PC-3 (cell line): ENCODE measurements around the gene ASPA. TPM values are rescaled to one million over a fixed set of nuclear protein-coding genes. Genes with fewer than 3 reads are reported as not detected.

ENCODE experiments used
- ATAC-seq: fragments of 200-7000 bp; cut with Tn5 transposase; 2 replicates; pipeline ENCODE4 v1.9.1; 2020; ENCODE audit warnings: mild to moderate bottlenecking, moderate library complexity
- BruUV-seq: library from RNA; stranded (reverse); fragments of 400-500 nt; replicated peaks from 2 replicates; lab custom pipeline; 2021; lab: Mats Ljungman, UMichigan
- CTCF ChIA-PET: fragments of 300-600 bp; sonication (Branson Sonifier 250); formaldehyde crosslinking; loops from one replicate; lab custom pipeline; 2022; ENCODE audit warnings: antibody characterized with exemption; lab: Charles Lee
- POLR2A ChIA-PET: fragments of 300-600 bp; sonication (Branson Sonifier 250); formaldehyde crosslinking; loops from one replicate; lab custom pipeline; 2022; ENCODE audit warnings: antibody characterized with exemption; ENCODE audit not compliant: unreplicated experiment; lab: Charles Lee
- DNase-seq: peaks from one replicate; pipeline ENCODE4 v3.0.0-alpha.2; 2015
- H2AFZ ChIP-seq: fragments of 300-600 bp; sonication (generic); 2 replicates; pipeline ENCODE4 v1.6.0; 2016; ENCODE audit warnings: antibody characterized with exemption, low read length
- H3F3A ChIP-seq: fragments of 300-600 bp; sonication (generic); one replicate; pipeline ENCODE4 v1.6.0; 2017; ENCODE audit warnings: antibody characterized with exemption, low read length, control low read depth, mild to moderate bottlenecking; ENCODE audit not compliant: unreplicated experiment
- H3K27ac ChIP-seq: fragments of 300-600 bp; sonication (generic); 2 replicates; pipeline ENCODE4 v1.5.1; 2016; ENCODE audit warnings: mild to moderate bottlenecking, low read length
- H3K27me3 ChIP-seq: fragments of 300-600 bp; sonication (generic); 2 replicates; pipeline ENCODE4 v1.6.1; 2016; ENCODE audit warnings: low read length, mixed read lengths
- H3K36me3 ChIP-seq: fragments of 300-600 bp; sonication (generic); 2 replicates; pipeline ENCODE4 v1.6.1; 2016; ENCODE audit warnings: low read depth, mixed run types, low read length, mixed read lengths
- H3K4me1 ChIP-seq: fragments of 300-600 bp; sonication (generic); 2 replicates; pipeline ENCODE4 v1.5.1; 2016; ENCODE audit warnings: low read length; ENCODE audit not compliant: insufficient read depth
- H3K4me2 ChIP-seq: fragments of 300-600 bp; sonication (generic); 2 replicates; pipeline ENCODE4 v1.6.0; 2016; ENCODE audit warnings: low read length
- H3K4me3 ChIP-seq: fragments of 300-600 bp; sonication (generic); 2 replicates; pipeline ENCODE4 v1.5.1; 2016; ENCODE audit warnings: mild to moderate bottlenecking, low read length, mixed read lengths
- H3K79me2 ChIP-seq: fragments of 300-600 bp; sonication (generic); 2 replicates; pipeline ENCODE4 v1.6.1; 2017; ENCODE audit warnings: low read length, mixed read lengths
- H3K9ac ChIP-seq: fragments of 300-600 bp; sonication (generic); 2 replicates; pipeline ENCODE4 v1.6.0; 2016; ENCODE audit warnings: mild to moderate bottlenecking, low read length
- H3K9me2 ChIP-seq: fragments of 300-600 bp; sonication (generic); replicated peaks from 2 replicates; pipeline ENCODE4 v1.6.1; 2016; ENCODE audit warnings: mixed run types, low read length, mixed read lengths
- H3K9me3 ChIP-seq: fragments of 300-600 bp; sonication (generic); 2 replicates; pipeline ENCODE4 v1.6.1; 2016; ENCODE audit warnings: low read length, mixed read lengths
- H4K20me1 ChIP-seq: fragments of 300-600 bp; sonication (generic); 2 replicates; pipeline ENCODE4 v1.6.1; 2016; ENCODE audit warnings: low read length, mixed read lengths
- CTCF ChIP-seq: fragments of 300-600 bp; sonication (generic); conservative IDR thresholded peaks from 2 replicates; pipeline ENCODE4 v1.5.1; 2017; ENCODE audit warnings: antibody characterized with exemption, low read depth, mild to moderate bottlenecking, low read length
- EZH2 ChIP-seq: fragments of 300-600 bp; sonication (generic); IDR thresholded peaks from one replicate; pipeline ENCODE4 v1.6.1; 2017; ENCODE audit warnings: antibody characterized with exemption, mild to moderate bottlenecking, low read length; ENCODE audit not compliant: unreplicated experiment
- EZH2phosphoT487 ChIP-seq: fragments of 300-600 bp; sonication (generic); IDR thresholded peaks from 2 replicates; pipeline ENCODE4 v1.6.1; 2018; ENCODE audit warnings: mild to moderate bottlenecking, antibody characterized with exemption, low read length, borderline replicate concordance
- intact Hi-C: fragments of 100-400 bp; cut with micrococcal nuclease; formaldehyde crosslinking; loops from 2 replicates; pipeline ENCODE4 v1.9.0; 2023
- total RNA-seq: library from RNA; depleted of rRNA; stranded (reverse); fragments of >200 nt; gene quantifications from 2 replicates; pipeline ENCODE4 v1.2.3, GENCODE V29; 2014; rRNA removed

ASPA gene
- total RNA-seq, 1 experiment from 2014 or later, result not detected

DNA sequence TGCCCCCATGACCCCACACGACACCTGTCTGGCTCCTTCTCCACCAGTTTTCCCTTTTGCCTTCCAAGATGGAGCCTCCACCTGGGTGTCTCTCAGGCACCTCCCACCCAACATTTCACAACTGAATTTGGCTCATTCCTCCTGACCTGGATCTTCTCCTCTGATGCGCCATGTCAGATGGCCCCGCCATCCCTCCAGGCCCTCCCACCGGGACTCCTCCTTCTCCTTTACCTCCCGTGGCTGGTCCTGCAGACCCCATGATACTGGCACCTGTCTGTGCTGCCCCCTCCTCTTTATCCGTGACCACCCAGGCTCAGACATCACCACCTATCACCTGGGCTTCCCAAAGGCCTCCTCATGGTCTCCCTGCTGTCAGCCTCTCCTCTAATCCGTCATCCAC lies 77.1 kb downstream of the ASPA start:
- Histone ChIP-seq H3K4me1 (peaks cover 23% of the 10 kb centered on the region), H3K27ac (no peak overlapping the region), H4K20me1 (no peaks in the 10 kb centered on the region), H3F3A (no peaks in the 10 kb centered on the region), H3K9ac (no peak overlapping the region), H3K36me3 (no peaks in the 10 kb centered on the region), H3K9me2 (no peaks in the 10 kb centered on the region), H3K4me3 (no peak overlapping the region), H2AFZ (no peak overlapping the region), H3K9me3 (no peaks in the 10 kb centered on the region), H3K79me2 (no peaks in the 10 kb centered on the region), H3K4me2 (no peak overlapping the region), H3K27me3 (no peaks in the 10 kb centered on the region)
- intact Hi-C loops, result no loop called here
- ATAC-seq (no peak), DNase-seq (no peak)
- TF ChIP-seq EZH2, result no peak
- TF ChIP-seq CTCF, result no peak
- no peak for TF ChIP-seq EZH2phosphoT487
- ChIA-PET POLR2A (no interaction called here), CTCF (no interaction called here)
- no TSS peak for BruUV-seq

Other genes starting within 250 kb of the ASPA start
- gene OR3A1, start 177.6 kb upstream of the ASPA start, total RNA-seq, result not detected in 2 replicates
- gene OR3A2, start 89.7 kb upstream of the ASPA start, total RNA-seq, result not detected in 2 replicates
- not detected in 2 replicates for gene OR1E1, start 77.6 kb upstream of the ASPA start, total RNA-seq
- not detected in 2 replicates for gene OR3A3, start 64.6 kb upstream of the ASPA start, total RNA-seq
- gene OR1E2, start 42.2 kb upstream of the ASPA start, total RNA-seq, result not detected in 2 replicates
- gene SPATA22, start 4.2 kb upstream of the ASPA start, total RNA-seq, result 1.8 TPM in 1 of 2 replicates, not detected in the other
- 3.6 and 4.8 TPM in 2 replicates for gene TRPV3, start 81.8 kb downstream of the ASPA start, total RNA-seq
- 4.1 and 4.7 TPM in 2 replicates for gene TRPV1, start 133.4 kb downstream of the ASPA start, total RNA-seq
- gene SHPK, start 160.3 kb downstream of the ASPA start, total RNA-seq, result 17.7 and 22.4 TPM in 2 replicates
- gene CTNS, start 160.8 kb downstream of the ASPA start, total RNA-seq, result 10.2 and 17.5 TPM in 2 replicates
- 87.7 and 100 TPM in 2 replicates for gene TAX1BP3, start 192.6 kb downstream of the ASPA start, total RNA-seq
- 56.5 and 60.4 TPM in 2 replicates for gene EMC6, start 192.8 kb downstream of the ASPA start, total RNA-seq
- gene P2RX5, start 220.2 kb downstream of the ASPA start, total RNA-seq, result 13.0 and 19.3 TPM in 2 replicates
- 10.6 and 12.7 TPM in 2 replicates for gene HASPIN, start 247.9 kb downstream of the ASPA start, total RNA-seq